HL-60/S4 treated with retinoic acid at 250 ng/mL for 4 days and 3 days (cell line): ENCODE data around the gene ZBTB43.
"Not testable (repeated sequence)": the region's sequence is repeated elsewhere in the genome, so short reads cannot be mapped to it uniquely, and the experiment has no call there.

Source experiments
- in situ Hi-C: fragments of 300-500 bp; cut with MboI; formaldehyde crosslinking; loops from 2 replicates; pipeline ENCODE4 v1.7.0; 2022; ENCODE audit warnings: low sequenced_read_pairs

The ZBTB43 gene

GRCh38 chr9:126822873-126823272 lies 18.0 kb downstream of the ZBTB43 start:
- in situ Hi-C loops, result no loop called here

- in situ Hi-C loops, result not testable (repeated sequence)
Measured at GRCh38 chr9:126824052-126824451, 19.2 kb downstream of the ZBTB43 start.

DNA sequence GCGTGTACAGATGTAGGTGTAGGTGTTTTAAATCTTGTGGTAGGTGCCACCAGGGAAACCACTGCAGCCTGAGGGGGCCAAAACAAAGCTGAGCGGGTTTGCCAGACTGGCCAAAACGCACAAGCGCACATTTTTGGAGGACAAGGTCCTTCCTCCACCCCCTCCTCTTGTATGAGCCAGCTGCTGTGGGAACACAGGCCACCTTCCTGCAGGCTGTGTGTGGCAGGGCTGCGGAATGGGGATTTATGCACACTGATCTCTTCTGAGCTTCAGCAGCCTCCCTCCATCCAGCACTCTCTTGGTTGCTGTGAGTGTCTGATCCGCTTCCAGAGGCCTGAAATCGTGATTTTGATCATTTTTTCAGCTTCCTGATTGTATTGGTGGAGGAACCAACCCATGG lies 22.4 kb downstream of the ZBTB43 start:
- in situ Hi-C loops, result no loop called here

DNA sequence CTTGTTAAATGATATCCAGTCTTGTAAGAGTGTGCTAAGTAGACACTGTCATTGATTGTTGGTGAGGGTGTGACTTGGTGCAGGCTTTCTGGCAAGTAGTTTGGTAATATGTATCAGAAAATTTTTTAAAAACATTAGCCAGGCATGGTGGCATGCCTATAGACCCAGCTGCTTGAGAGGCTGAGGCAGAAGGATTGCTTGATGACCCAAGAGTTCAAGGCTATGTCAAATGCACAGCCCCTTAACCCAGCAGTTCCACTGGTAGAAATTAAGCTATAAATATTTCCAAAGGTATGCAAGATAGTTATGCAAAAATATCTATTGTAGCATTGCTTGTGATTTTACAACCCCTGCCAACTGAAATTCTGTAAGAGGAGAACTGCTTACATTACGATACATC lies 24.2 kb downstream of the ZBTB43 start:
- in situ Hi-C loops, result no loop called here

DNA sequence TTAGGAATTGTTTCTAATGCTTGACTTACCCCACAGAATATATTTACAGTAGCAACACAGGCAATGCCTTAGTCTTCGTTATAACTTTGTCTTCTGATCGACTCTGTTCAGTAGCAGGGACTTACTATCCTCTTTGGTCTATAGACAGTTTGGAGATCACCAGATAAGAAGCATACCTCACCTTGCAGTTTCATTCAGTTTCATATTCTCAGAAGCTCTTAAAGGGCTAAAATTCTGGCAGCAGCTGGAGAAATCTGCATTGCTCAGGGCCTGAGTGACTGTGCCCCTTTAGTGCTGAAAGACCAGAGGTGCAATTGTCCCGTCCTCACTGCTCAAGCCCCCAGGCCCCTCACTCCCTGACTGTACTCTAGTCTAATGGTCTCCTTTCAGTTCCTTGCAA lies 26.0 kb downstream of the ZBTB43 start:
- in situ Hi-C loops, result no loop called here

DNA sequence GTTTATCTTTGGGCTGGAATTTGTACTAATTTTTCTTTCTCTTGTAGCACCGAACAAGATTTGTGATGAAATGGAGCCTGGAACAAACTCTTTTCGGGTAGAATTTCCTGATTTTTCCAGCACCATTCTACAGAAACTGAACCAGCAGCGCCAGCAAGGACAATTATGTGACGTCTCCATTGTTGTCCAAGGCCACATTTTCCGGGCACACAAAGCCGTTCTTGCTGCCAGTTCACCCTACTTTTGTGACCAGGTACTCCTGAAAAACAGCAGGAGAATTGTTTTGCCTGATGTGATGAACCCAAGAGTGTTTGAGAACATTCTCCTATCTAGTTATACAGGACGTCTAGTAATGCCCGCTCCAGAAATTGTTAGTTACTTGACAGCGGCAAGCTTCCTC lies 27.6 kb downstream of the ZBTB43 start:
- in situ Hi-C loops, result no loop called here

DNA sequence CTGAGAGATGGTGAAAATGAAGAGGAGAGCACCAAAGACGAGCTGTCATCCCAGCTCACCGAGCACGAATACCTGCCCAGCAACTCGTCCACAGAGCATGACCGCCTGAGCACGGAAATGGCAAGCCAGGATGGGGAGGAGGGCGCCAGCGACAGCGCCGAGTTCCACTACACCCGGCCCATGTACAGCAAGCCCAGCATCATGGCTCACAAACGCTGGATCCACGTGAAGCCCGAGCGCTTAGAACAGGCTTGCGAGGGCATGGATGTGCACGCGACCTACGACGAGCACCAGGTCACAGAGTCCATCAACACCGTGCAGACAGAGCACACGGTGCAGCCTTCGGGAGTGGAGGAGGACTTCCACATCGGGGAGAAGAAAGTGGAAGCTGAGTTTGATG lies 28.2 kb downstream of the ZBTB43 start:
- in situ Hi-C loops, result no loop called here

DNA sequence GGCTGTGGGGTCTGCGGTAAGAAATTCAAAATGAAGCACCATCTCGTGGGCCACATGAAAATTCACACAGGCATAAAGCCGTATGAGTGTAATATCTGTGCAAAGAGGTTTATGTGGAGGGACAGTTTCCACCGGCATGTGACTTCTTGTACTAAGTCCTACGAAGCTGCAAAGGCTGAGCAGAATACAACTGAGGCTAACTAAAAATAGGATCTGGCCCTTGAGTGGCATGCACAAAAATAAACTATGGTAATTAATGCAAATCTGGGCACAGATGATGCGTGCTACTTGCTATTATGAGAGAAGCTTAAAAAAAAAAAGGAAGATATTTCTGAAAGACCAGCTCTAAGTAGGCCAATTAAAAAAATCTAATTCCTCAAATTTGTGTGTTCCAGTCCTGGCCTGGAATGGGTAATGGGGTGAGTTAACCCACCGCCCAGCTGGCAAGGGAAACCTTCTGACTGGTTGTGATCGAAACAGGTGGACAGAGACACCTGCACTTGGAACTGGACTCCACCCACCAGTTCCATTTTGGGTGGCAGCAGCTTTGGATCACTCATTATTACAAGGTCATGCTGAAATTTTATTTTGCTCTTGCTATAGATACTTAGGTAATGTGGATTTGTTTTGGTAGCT lies 29.0 kb downstream of the ZBTB43 start:
- in situ Hi-C loops, result no loop called here

DNA sequence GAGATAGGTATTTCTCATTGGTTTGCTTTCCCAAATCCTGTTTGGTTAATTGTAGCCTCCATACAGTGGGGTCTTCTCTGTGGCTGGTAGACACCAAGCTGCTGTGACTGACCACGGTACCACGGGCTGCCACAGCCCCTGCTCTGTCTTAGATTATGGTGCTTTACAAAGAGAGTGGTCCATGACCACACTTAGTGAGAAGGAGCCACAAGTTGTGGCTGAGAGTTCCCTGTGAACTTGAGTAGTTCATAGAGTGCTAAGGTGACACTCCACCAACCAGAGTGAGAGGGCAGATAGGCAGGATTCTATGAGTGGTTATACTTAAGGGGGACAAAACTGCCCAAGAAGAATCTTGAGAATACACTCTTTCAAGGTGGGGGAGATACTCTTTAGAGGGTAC lies 29.8 kb downstream of the ZBTB43 start:
- in situ Hi-C loops, result no loop called here

- in situ Hi-C loops, result no loop called here
Measured at GRCh38 chr9:126836216-126836615, 31.4 kb downstream of the ZBTB43 start.

DNA sequence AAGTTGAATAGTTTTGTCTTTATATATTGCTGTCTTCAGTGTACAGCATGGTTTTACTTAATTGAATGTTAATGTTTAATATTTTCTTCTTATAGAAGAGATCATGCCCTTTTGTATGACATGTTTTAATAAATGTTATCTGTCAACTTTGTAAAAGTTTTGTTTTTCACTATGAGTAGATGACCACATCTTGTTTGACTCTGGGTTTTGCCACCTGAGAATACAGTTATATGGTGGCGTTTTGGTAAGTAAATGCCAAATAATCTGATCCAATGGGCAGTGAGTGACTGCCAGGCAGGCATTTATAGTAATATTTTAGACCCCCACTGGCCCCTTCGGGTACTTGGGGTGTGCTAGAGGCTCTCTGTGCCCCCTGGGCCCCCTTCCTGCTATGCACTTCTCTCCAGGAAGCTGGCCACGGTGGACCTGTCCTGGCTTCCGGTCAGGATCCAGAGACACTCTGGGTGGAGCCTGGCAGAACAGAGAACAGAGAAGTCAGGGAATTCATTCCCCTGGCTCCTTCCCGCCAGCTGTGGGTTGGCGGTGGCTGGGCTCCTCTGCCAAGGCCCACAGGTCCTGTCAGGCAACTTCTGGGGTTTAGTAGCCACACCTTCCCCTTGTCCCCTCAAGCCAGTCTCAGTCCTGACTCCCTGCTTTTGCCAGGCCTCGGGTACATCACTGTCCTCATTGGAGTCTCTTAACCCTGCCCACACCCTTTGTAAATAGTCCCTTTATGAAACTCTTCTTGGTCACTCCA lies 33.4 kb downstream of the ZBTB43 start:
- in situ Hi-C loops, result no loop called here

GRCh38 chr9:126838895-126839294 lies 34.1 kb downstream of the ZBTB43 start:
- in situ Hi-C loops, result no loop called here

GRCh38 chr9:126839301-126839700 lies 34.5 kb downstream of the ZBTB43 start:
- in situ Hi-C loops, result no loop called here

- in situ Hi-C loops, result no loop called here
Measured at GRCh38 chr9:126842220-126842842, 37.5 kb downstream of the ZBTB43 start.

DNA sequence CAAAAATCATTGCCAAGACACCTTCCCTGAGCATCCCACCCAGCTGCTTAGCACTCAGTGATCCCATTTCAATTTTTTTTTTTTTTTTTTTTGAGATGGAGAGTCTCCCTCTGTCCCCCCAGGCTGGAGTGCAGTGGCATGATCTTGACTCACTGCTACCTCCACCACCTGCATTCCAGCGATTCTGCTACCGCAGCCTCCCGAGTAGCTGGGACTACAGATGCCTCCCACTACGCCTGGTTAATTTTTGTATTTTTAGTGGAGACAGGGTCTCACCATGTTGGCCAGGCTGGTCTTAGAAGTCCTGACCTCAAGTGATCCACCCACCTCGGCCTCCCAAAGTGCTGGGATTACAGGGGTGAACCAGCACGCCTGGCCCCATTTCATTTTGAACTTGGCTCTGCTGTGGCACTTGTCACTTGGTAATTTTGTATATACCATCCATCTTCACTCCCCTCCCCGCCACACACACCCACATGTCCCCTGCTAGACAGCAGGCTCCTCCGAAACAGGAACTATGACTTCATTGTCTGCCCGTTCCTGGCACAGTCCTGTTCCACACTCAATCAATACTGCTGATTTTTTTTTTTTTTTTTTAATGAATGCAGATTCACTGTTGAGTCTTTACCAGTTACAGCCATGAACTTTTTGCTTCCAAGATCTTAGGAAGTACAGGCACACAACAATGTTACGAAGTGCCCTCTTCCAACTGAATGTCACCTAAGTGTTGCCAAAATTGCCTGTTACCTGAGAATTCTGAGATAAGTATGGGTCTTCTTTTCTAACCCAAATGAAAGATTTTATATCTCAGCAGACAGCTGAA lies 38.3 kb downstream of the ZBTB43 start:
- in situ Hi-C loops, result no loop called here

- in situ Hi-C loops, result no loop called here
Measured at GRCh38 chr9:126844085-126844484, 39.2 kb downstream of the ZBTB43 start.

DNA sequence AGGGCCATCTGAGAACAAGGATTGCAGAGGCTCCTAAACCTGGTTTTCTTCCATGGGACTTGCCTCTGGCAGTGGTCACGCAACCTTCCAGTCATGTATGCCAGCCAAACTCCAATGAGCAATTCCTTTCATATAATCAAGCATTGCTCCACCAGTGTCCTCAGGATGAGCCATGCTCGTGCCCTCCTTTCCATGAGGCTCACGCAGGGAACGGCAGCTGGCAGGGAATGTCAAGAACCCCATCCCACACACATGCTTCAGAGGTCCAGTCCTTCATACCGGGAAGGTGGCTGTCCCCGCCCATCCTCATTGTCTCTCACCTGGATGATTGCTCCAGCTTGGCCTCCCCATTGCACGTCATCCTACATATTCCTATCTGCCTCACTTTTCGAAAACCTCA lies 42.2 kb downstream of the ZBTB43 start:
- in situ Hi-C loops, result no loop called here

GRCh38 chr9:126849591-126850225 lies 44.9 kb downstream of the ZBTB43 start:
- in situ Hi-C loops, result no loop called here

GRCh38 chr9:126851286-126851880 lies 46.5 kb downstream of the ZBTB43 start:
- in situ Hi-C loops, result no loop called here

DNA sequence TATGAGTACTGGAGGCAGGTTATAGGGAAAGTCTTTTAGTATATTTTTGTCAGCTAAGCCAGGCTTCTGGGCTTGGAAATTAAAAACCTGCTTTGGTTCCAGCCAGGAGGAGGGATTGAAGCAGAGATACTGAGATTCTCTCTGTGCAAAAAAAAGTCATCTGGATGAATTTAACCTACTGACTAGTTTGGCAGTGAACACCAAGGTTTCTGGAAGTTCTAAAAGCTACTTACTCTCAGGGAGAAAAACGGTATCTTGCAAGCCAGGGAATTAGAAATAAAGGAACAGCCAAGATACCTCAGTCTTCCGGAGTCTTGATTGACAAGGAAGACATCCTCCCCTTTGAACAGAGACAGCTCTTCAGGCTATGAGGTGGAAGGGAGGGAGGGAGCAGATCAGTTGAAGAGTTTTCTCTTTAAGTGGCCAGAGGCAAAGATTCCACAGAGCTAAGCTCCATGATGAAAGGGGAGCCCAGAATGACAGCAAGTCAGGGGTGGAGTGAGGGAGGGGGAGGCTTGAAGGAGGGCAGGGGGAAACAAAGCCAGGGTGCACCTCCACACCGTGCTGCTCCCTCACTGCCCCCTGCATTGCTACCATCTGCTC lies 47.3 kb downstream of the ZBTB43 start:
- in situ Hi-C loops, result no loop called here
